ENCODE measurements around the gene LGR5. TPM values are rescaled to one million over a fixed set of nuclear protein-coding genes. Genes with fewer than 3 reads are reported as not detected.
"Not testable (repeated sequence)": the region's sequence is repeated elsewhere in the genome, so short reads cannot be mapped to it uniquely, and the experiment has no call there.

LGR5 gene
- total RNA-seq, 1 donor from 2014 or later = not detected

GRCh38 chr12:71524626-71525025 is 85.0 kb downstream of the LGR5 start:
- peaks cover 8% of the 10 kb centered on the region for H3K27me3 Mint-ChIP-seq
- intact Hi-C loops (cut with micrococcal nuclease) = no loop called here
- no peaks in the 10 kb centered on the region for H3K4me1 Mint-ChIP-seq
- no peak for DNase-seq
- no peak overlapping the region for H3K27ac Mint-ChIP-seq
- H3K4me3 Mint-ChIP-seq = no peak overlapping the region
- H3K9me3 Mint-ChIP-seq = no peaks in the 10 kb centered on the region
- no peaks in the 10 kb centered on the region for H3K36me3 Mint-ChIP-seq (ENCODE audit: low read depth)

DNA sequence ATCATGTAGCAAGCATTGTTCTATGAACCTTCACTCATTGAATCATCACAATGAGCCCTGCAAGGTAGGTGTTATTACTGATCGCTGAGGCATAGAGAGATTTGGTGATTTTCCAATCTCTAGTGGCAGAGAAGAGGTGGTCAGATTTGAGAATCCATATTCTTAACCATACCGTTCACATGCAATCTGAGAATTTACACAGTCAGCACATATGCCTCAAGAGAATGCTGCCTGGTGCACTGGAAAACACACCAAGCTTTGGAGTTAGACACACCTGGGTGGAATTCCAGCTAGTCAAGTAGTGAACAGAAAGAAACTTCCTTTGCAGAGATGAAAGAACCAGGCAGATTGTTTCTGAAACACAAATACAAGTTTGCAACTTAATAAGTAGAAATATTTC is 94.1 kb downstream of the LGR5 start:
- H3K9me3 Mint-ChIP-seq = no peaks in the 10 kb centered on the region
- no peaks in the 10 kb centered on the region for H3K36me3 Mint-ChIP-seq (ENCODE audit: low read depth)
- H3K4me1 Mint-ChIP-seq = no peaks in the 10 kb centered on the region
- no peak overlapping the region for H3K27ac Mint-ChIP-seq
- DNase-seq = no peak
- intact Hi-C loops (cut with micrococcal nuclease) = no loop called here
- H3K27me3 Mint-ChIP-seq = no peaks in the 10 kb centered on the region
- H3K4me3 Mint-ChIP-seq = no peak overlapping the region

DNA sequence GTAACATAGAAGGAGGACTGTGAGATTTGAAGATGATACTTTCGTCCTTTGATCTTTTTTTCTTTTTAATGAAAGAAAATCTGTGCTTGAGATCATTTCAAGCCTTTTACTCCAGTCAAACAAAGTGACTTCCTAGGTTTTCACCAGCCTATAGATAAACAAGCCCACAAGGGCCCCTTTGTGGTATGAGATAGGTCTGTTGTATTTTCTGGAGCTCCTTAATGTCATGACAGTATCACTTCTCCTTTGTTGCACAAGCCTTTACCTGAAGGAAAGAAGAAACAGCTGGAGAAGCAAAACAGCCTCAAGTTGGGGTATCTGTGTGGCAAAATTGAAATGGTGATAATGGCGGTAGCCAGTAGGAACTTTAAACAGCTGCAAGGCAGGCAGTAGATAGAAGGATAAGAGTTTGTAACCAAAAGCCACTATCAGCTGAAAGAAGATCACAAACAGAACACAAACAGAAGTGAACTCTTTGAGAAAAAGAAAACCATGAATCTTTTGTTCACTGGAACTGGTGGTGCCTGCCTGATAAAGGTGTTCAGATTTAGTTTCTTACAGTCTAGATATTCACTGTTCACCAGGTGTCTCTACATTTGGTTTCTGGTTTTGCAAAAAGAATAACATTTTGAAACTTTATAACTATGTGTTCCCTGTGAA is 96.8 kb downstream of the LGR5 start:
- H3K4me1 Mint-ChIP-seq = no peaks in the 10 kb centered on the region
- H3K27ac Mint-ChIP-seq = no peak overlapping the region
- H3K36me3 Mint-ChIP-seq (ENCODE audit: low read depth) = no peaks in the 10 kb centered on the region
- intact Hi-C loops (cut with micrococcal nuclease) = no loop called here
- H3K9me3 Mint-ChIP-seq = no peaks in the 10 kb centered on the region
- H3K4me3 Mint-ChIP-seq = no peak overlapping the region
- DNase-seq = no peak
- no peaks in the 10 kb centered on the region for H3K27me3 Mint-ChIP-seq

- Mint-ChIP-seq H3K27ac (no peak overlapping the region), H3K9me3 (no peaks in the 10 kb centered on the region), H3K4me3 (no peak overlapping the region), H3K27me3 (no peaks in the 10 kb centered on the region), H3K36me3 (ENCODE audit: low read depth) (no peaks in the 10 kb centered on the region), H3K4me1 (no peaks in the 10 kb centered on the region)
- no peak for DNase-seq
- intact Hi-C loops (cut with micrococcal nuclease) = no loop called here
Observed at GRCh38 chr12:71536939-71537622, 97.5 kb downstream of the LGR5 start.

DNA sequence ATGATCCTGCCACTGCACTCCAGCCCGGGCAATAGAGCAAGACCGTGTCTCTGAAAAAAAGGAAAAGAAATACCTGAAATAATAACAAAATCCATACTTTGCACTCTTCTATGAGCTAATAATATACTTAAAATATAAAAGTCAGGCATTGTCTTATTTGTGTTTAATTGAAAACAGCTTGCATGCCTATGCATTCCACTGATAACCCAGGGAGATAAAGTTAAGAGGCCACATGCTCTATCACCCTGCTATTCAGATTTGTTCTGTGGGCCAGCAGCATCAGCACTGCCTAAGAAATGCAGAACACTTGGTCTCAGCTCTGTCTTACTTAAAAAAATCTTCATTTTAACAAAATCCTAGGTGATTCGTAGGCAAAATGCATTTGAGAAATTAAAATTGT is 99.2 kb downstream of the LGR5 start:
- no peaks in the 10 kb centered on the region for H3K27me3 Mint-ChIP-seq
- DNase-seq = no peak
- no peaks in the 10 kb centered on the region for H3K36me3 Mint-ChIP-seq (ENCODE audit: low read depth)
- H3K27ac Mint-ChIP-seq = no peak overlapping the region
- no peaks in the 10 kb centered on the region for H3K9me3 Mint-ChIP-seq
- H3K4me3 Mint-ChIP-seq = no peak overlapping the region
- intact Hi-C loops (cut with micrococcal nuclease) = no loop called here
- H3K4me1 Mint-ChIP-seq = no peaks in the 10 kb centered on the region

GRCh38 chr12:71541583-71541982 is 102.0 kb downstream of the LGR5 start:
- intact Hi-C loops (cut with micrococcal nuclease) = no loop called here
- H3K4me3 Mint-ChIP-seq = no peak overlapping the region
- H3K9me3 Mint-ChIP-seq = no peaks in the 10 kb centered on the region
- no peak overlapping the region for H3K27ac Mint-ChIP-seq
- H3K27me3 Mint-ChIP-seq = no peaks in the 10 kb centered on the region
- DNase-seq = no peak
- H3K36me3 Mint-ChIP-seq (ENCODE audit: low read depth) = no peaks in the 10 kb centered on the region
- no peaks in the 10 kb centered on the region for H3K4me1 Mint-ChIP-seq

- Mint-ChIP-seq H3K36me3 (ENCODE audit: low read depth) (no peaks in the 10 kb centered on the region), H3K9me3 (no peaks in the 10 kb centered on the region), H3K27ac (no peak overlapping the region), H3K4me3 (no peak overlapping the region), H3K4me1 (no peaks in the 10 kb centered on the region), H3K27me3 (no peaks in the 10 kb centered on the region)
- DNase-seq = no peak
- intact Hi-C loops (cut with micrococcal nuclease) = no loop called here
Observed at GRCh38 chr12:71546322-71546861, 106.8 kb downstream of the LGR5 start.

GRCh38 chr12:71548893-71549292 is 109.3 kb downstream of the LGR5 start:
- intact Hi-C loops (cut with micrococcal nuclease) = no loop called here
- no peak overlapping the region for H3K4me3 Mint-ChIP-seq

DNA sequence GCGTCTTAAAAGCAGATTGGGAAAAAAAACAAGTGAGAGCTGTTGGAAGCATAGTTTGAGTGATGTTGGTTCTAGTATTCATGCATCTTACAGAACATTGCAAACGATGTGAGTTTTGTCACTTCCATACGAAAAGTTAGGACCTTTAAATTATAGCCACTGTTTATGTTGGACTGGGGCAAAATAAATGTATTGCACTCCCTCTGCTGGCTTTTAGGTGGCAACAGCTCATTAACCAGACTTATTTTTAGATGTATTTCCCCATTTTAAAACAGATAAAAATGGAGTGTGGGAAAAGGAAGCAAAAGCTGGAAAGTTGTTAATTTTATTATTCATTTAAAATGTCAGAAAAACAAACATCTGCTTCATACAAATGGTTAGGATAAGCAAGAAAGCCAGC is 111.9 kb downstream of the LGR5 start:
- Mint-ChIP-seq H3K27ac (no peak overlapping the region), H3K9me3 (no peaks in the 10 kb centered on the region), H3K27me3 (no peaks in the 10 kb centered on the region), H3K4me3 (no peak overlapping the region), H3K4me1 (no peaks in the 10 kb centered on the region), H3K36me3 (ENCODE audit: low read depth) (no peaks in the 10 kb centered on the region)
- intact Hi-C loops (cut with micrococcal nuclease) = no loop called here
- DNase-seq = no peak

More at GRCh38 chr12:71548893-71549292, 109.3 kb downstream of the LGR5 start:
- Mint-ChIP-seq H3K27me3 (no peaks in the 10 kb centered on the region), H3K27ac (no peak overlapping the region), H3K9me3 (no peaks in the 10 kb centered on the region), H3K4me1 (no peaks in the 10 kb centered on the region), H3K36me3 (ENCODE audit: low read depth) (no peaks in the 10 kb centered on the region)
- DNase-seq = no peak

DNA sequence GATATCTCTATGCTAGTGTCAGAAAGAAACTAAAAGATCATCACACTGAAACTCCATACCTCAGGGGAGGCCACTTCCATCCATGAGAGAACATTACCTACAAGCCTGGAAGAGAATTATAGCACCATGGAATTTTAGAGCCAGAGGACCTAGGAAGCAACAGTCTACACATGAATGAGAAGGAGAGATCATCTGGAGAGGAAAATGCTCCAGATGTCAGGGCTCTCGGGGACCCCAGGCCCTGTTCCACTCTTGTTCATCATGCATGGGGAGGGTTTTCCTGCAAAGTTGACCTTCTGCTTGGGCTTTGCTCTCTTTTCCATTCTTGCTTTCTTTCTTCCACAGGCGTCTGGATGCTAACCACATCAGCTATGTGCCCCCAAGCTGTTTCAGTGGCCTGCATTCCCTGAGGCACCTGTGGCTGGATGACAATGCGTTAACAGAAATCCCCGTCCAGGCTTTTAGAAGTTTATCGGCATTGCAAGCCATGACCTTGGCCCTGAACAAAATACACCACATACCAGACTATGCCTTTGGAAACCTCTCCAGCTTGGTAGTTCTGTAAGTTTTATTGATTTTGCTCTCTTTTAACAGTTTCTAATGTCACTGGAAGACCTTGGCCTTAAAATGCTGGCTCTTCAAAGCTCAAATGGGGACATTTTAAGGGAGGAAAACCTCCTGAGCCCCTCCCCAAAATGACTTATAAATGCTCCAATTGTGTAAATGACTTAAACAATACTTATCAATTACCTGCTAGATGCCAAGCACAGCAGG is 113.3 kb downstream of the LGR5 start:
- no peaks in the 10 kb centered on the region for H3K27me3 Mint-ChIP-seq
- H3K9me3 Mint-ChIP-seq = no peaks in the 10 kb centered on the region
- DNase-seq = no peak
- H3K4me3 Mint-ChIP-seq = no peak overlapping the region
- H3K4me1 Mint-ChIP-seq = no peaks in the 10 kb centered on the region
- no peak overlapping the region for H3K27ac Mint-ChIP-seq
- no peaks in the 10 kb centered on the region for H3K36me3 Mint-ChIP-seq (ENCODE audit: low read depth)
- intact Hi-C loops (cut with micrococcal nuclease) = no loop called here

GRCh38 chr12:71555191-71555590 is 115.6 kb downstream of the LGR5 start:
- H3K9me3 Mint-ChIP-seq = no peaks in the 10 kb centered on the region
- no peaks in the 10 kb centered on the region for H3K27me3 Mint-ChIP-seq
- no peak for DNase-seq
- H3K4me3 Mint-ChIP-seq = no peak overlapping the region
- no peaks in the 10 kb centered on the region for H3K36me3 Mint-ChIP-seq (ENCODE audit: low read depth)
- intact Hi-C loops (cut with micrococcal nuclease) = no loop called here
- H3K4me1 Mint-ChIP-seq = no peaks in the 10 kb centered on the region
- no peak overlapping the region for H3K27ac Mint-ChIP-seq

GRCh38 chr12:71555789-71556188 is 116.2 kb downstream of the LGR5 start:
- H3K27me3 Mint-ChIP-seq; H3K4me1 Mint-ChIP-seq; H3K4me3 Mint-ChIP-seq; H3K36me3 Mint-ChIP-seq (ENCODE audit: low read depth); H3K9me3 Mint-ChIP-seq; intact Hi-C loops (cut with micrococcal nuclease); DNase-seq; H3K27ac Mint-ChIP-seq: not testable (repeated sequence)

GRCh38 chr12:71556448-71556847 is 116.8 kb downstream of the LGR5 start:
- Mint-ChIP-seq H3K27ac (no peak overlapping the region), H3K36me3 (ENCODE audit: low read depth) (no peaks in the 10 kb centered on the region), H3K27me3 (no peaks in the 10 kb centered on the region), H3K4me1 (no peaks in the 10 kb centered on the region), H3K9me3 (no peaks in the 10 kb centered on the region), H3K4me3 (no peak overlapping the region)
- no peak for DNase-seq
- intact Hi-C loops (cut with micrococcal nuclease) = no loop called here

GRCh38 chr12:71556875-71557274 is 117.3 kb downstream of the LGR5 start:
- no peaks in the 10 kb centered on the region for H3K36me3 Mint-ChIP-seq (ENCODE audit: low read depth)
- intact Hi-C loops (cut with micrococcal nuclease) = no loop called here
- H3K27ac Mint-ChIP-seq = no peak overlapping the region
- no peaks in the 10 kb centered on the region for H3K9me3 Mint-ChIP-seq
- no peak overlapping the region for H3K4me3 Mint-ChIP-seq
- no peaks in the 10 kb centered on the region for H3K27me3 Mint-ChIP-seq
- H3K4me1 Mint-ChIP-seq = no peaks in the 10 kb centered on the region
- DNase-seq = no peak

Measured in activated CD4-positive, alpha-beta T cell treated with anti-CD3 and anti-CD28 coated beads, Interleukin-2, amount 10 ng/mL, durations not matched to agents 24 days and 14 days (primary cell).